Measurements from ENCODE around the gene MCAM. TPM values are rescaled to one million over a fixed set of nuclear protein-coding genes. Genes with fewer than 3 reads are reported as not detected.

Gene MCAM
- total RNA-seq, 2 experiments from 2014 or later: 0.69 to 1.3 TPM

- ChIA-PET POLR2A (interaction anchor here (0.8 kb wide), 1 partner anchor 24 kb away, joined by 4 read pairs; no protein-coding TSS in a partner anchor), CTCF (ENCODE audit: unreplicated experiment) (interaction anchor here (0.6 kb wide), 1 partner anchor 59 kb away, joined by 3 read pairs; no protein-coding TSS in a partner anchor)
- Histone ChIP-seq H3K4me3 (ENCODE audit: low read depth, low read length, poor library complexity, severe bottlenecking) (no peak overlapping the region), H3K36me3 (ENCODE audit: insufficient read depth, low read length) (peaks cover 67% of the 10 kb centered on the region), H3K79me2 (ENCODE audit: insufficient read depth, low read depth, low read length) (no peaks in the 10 kb centered on the region), H3K27ac (ENCODE audit: low read depth, low read length, poor library complexity, severe bottlenecking) (no peak overlapping the region), H2AFZ (ENCODE audit: low read length) (no peak overlapping the region), H3K9me2 (ENCODE audit: insufficient read depth, low read length) (no peaks in the 10 kb centered on the region), H3K4me2 (ENCODE audit: low read length) (no peak overlapping the region), H3K9me3 (ENCODE audit: low read length) (no peaks in the 10 kb centered on the region), H4K20me1 (ENCODE audit: insufficient read depth, low read length) (no peaks in the 10 kb centered on the region), H3K4me1 (ENCODE audit: insufficient read depth, low read length, poor library complexity, severe bottlenecking) (no peaks in the 10 kb centered on the region)
- intact Hi-C loops (cut with micrococcal nuclease; ENCODE audit: unreplicated experiment): no loop called here
- DNase-seq (ENCODE audit: low spot score): no peak
- no TSS peak for BruUV-seq (replicated peaks)
- no peak for TF ChIP-seq EZH2phosphoT487 (IDR thresholded peaks at IDR 0.05; ENCODE audit: borderline replicate concordance, low read depth, low read length)
- TF ChIP-seq CTCF (conservative IDR thresholded peaks at IDR 0.05; ENCODE audit: low read length): no peak
Measured at GRCh38 chr11:119303227-119303718, 13.7 kb downstream of the MCAM start.

GRCh38 chr11:119300198-119300964, 16.5 kb downstream of the MCAM start:
- H3K9me3 ChIP-seq (ENCODE audit: low read length): no peaks in the 10 kb centered on the region
- peaks cover 81% of the 10 kb centered on the region for H3K36me3 ChIP-seq (ENCODE audit: insufficient read depth, low read length)
- TF ChIP-seq EZH2phosphoT487 (IDR thresholded peaks at IDR 0.05; ENCODE audit: borderline replicate concordance, low read depth, low read length) (no peak), CTCF (conservative IDR thresholded peaks at IDR 0.05; ENCODE audit: low read length) (no peak)
- POLR2A ChIA-PET: interaction anchor here (0.5 to 0.9 kb wide), 3 partner anchors 19 to 176 kb away, joined by 3 to 5 read pairs (median 3); no protein-coding TSS in a partner anchor
- H3K9me2 ChIP-seq (ENCODE audit: insufficient read depth, low read length): no peaks in the 10 kb centered on the region
- CTCF ChIA-PET (ENCODE audit: unreplicated experiment): interaction anchor here (0.7 to 1.2 kb wide), 3 partner anchors 9 to 40 kb away, joined by 3 read pairs; no protein-coding TSS in a partner anchor
- no peak for DNase-seq (ENCODE audit: low spot score)
- no peaks in the 10 kb centered on the region for H3K79me2 ChIP-seq (ENCODE audit: insufficient read depth, low read depth, low read length)
- no peaks in the 10 kb centered on the region for H4K20me1 ChIP-seq (ENCODE audit: insufficient read depth, low read length)
- H3K4me3 ChIP-seq (ENCODE audit: low read depth, low read length, poor library complexity, severe bottlenecking): no peak overlapping the region
- no TSS peak for BruUV-seq (replicated peaks)
- no peak overlapping the region for H3K27ac ChIP-seq (ENCODE audit: low read depth, low read length, poor library complexity, severe bottlenecking)
- intact Hi-C loops (cut with micrococcal nuclease; ENCODE audit: unreplicated experiment): no loop called here
- no peak overlapping the region for H2AFZ ChIP-seq (ENCODE audit: low read length)
- no peaks in the 10 kb centered on the region for H3K4me1 ChIP-seq (ENCODE audit: insufficient read depth, low read length, poor library complexity, severe bottlenecking)
- no peak overlapping the region for H3K4me2 ChIP-seq (ENCODE audit: low read length)

- no peak overlapping the region for H3K4me2 ChIP-seq (ENCODE audit: low read length)
Measured at GRCh38 chr11:119299416-119299815, 17.5 kb downstream of the MCAM start.

More at GRCh38 chr11:119299416-119299815, 17.5 kb downstream of the MCAM start:
- no peak overlapping the region for H3K4me3 ChIP-seq (ENCODE audit: low read depth, low read length, poor library complexity, severe bottlenecking)
- no peak overlapping the region for H2AFZ ChIP-seq (ENCODE audit: low read length)
- H3K9me2 ChIP-seq (ENCODE audit: insufficient read depth, low read length): no peaks in the 10 kb centered on the region
- intact Hi-C loops (cut with micrococcal nuclease; ENCODE audit: unreplicated experiment): no loop called here
- no peaks in the 10 kb centered on the region for H4K20me1 ChIP-seq (ENCODE audit: insufficient read depth, low read length)
- H3K9me3 ChIP-seq (ENCODE audit: low read length): no peaks in the 10 kb centered on the region
- ChIA-PET CTCF (ENCODE audit: unreplicated experiment) (interaction anchor here (0.9 kb wide), 1 partner anchor 23 kb away, joined by 3 read pairs; no protein-coding TSS in a partner anchor), POLR2A (no interaction called here)
- TF ChIP-seq CTCF (conservative IDR thresholded peaks at IDR 0.05; ENCODE audit: low read length): no peak
- no peak for TF ChIP-seq EZH2phosphoT487 (IDR thresholded peaks at IDR 0.05; ENCODE audit: borderline replicate concordance, low read depth, low read length)
- no peaks in the 10 kb centered on the region for H3K4me1 ChIP-seq (ENCODE audit: insufficient read depth, low read length, poor library complexity, severe bottlenecking)
- no peak for DNase-seq (ENCODE audit: low spot score)
- no TSS peak for BruUV-seq (replicated peaks)
- H3K79me2 ChIP-seq (ENCODE audit: insufficient read depth, low read depth, low read length): no peaks in the 10 kb centered on the region
- H3K27ac ChIP-seq (ENCODE audit: low read depth, low read length, poor library complexity, severe bottlenecking): no peak overlapping the region
- peaks cover 88% of the 10 kb centered on the region for H3K36me3 ChIP-seq (ENCODE audit: insufficient read depth, low read length)

Measured in OCI-LY7 (cell line).